HG03565 (cell line): Measurements from ENCODE around the gene DYNLL1.

ENCODE experiments used
- ATAC-seq: cut with Tn5 transposase; IDR thresholded peaks from one replicate; pipeline ENCODE4 v1.9.1; 2021; ENCODE audit warnings: mild to moderate bottlenecking, moderate library complexity; ENCODE audit not compliant: unreplicated experiment

Gene DYNLL1

GRCh38 chr12:120546050-120546386 is 50.1 kb downstream of the DYNLL1 start:
- no peak for ATAC-seq
